ENCODE results near the gene SYNJ2BP. TPM values are rescaled to one million over a fixed set of nuclear protein-coding genes. Genes with fewer than 3 reads are reported as not detected.

The SYNJ2BP gene
- total RNA-seq, 2 donors from 2014 or later, result 24.1 to 24.8 TPM

GRCh38 chr14:70391493-70392391 is 25.1 kb downstream of the SYNJ2BP start:
- ATAC-seq (ENCODE audit: insufficient number of reproducible peaks, low FRiP score, low read depth) (no peak), DNase-seq (ENCODE audit: low spot score) (no peak)
- Histone ChIP-seq H3K4me1 (ENCODE audit: control insufficient read depth in 1 of 2, low read depth in 2 of 2) (no peaks in the 10 kb centered on the region), H3K27ac (no peak overlapping the region), H3K4me3 (no peak overlapping the region), H3K36me3 (no peaks in the 10 kb centered on the region), H3K9me3 (no peaks in the 10 kb centered on the region), H3K27me3 (replicated peaks; ENCODE audit: insufficient read depth) (no peaks in the 10 kb centered on the region)
- no peak for TF ChIP-seq CTCF (IDR thresholded peaks at IDR 0.05)

GRCh38 chr14:70382536-70382935 is 34.4 kb downstream of the SYNJ2BP start:
- H3K4me3 ChIP-seq, result no peak overlapping the region
- H3K36me3 ChIP-seq, result peaks cover 10% of the 10 kb centered on the region
- no peaks in the 10 kb centered on the region for H3K27me3 ChIP-seq (replicated peaks; ENCODE audit: insufficient read depth)
- H3K9me3 ChIP-seq, result no peaks in the 10 kb centered on the region
- H3K27ac ChIP-seq, result no peak overlapping the region
- H3K4me1 ChIP-seq (ENCODE audit: control insufficient read depth in 1 of 2, low read depth in 2 of 2), result no peaks in the 10 kb centered on the region
- no peak for TF ChIP-seq CTCF (IDR thresholded peaks at IDR 0.05)
- ATAC-seq (ENCODE audit: insufficient number of reproducible peaks, low FRiP score, low read depth) (no peak), DNase-seq (ENCODE audit: low spot score) (no peak)

GRCh38 chr14:70380824-70381223 is 36.1 kb downstream of the SYNJ2BP start:
- Histone ChIP-seq H3K27ac (no peak overlapping the region), H3K4me3 (no peak overlapping the region), H3K4me1 (ENCODE audit: control insufficient read depth in 1 of 2, low read depth in 2 of 2) (no peaks in the 10 kb centered on the region), H3K27me3 (replicated peaks; ENCODE audit: insufficient read depth) (no peaks in the 10 kb centered on the region), H3K36me3 (peaks cover 8% of the 10 kb centered on the region), H3K9me3 (no peaks in the 10 kb centered on the region)
- no peak for ATAC-seq (ENCODE audit: insufficient number of reproducible peaks, low FRiP score, low read depth)
- DNase-seq (ENCODE audit: low spot score), result no peak
- TF ChIP-seq CTCF (IDR thresholded peaks at IDR 0.05), result no peak

- ATAC-seq (ENCODE audit: insufficient number of reproducible peaks, low FRiP score, low read depth), result no peak
- peaks cover 13% of the 10 kb centered on the region for H3K36me3 ChIP-seq
- no peaks in the 10 kb centered on the region for H3K9me3 ChIP-seq
- H3K27me3 ChIP-seq (replicated peaks; ENCODE audit: insufficient read depth), result no peaks in the 10 kb centered on the region
- no peak for DNase-seq (ENCODE audit: low spot score)
- TF ChIP-seq CTCF (IDR thresholded peaks at IDR 0.05), result no peak
- H3K27ac ChIP-seq, result no peak overlapping the region
- no peaks in the 10 kb centered on the region for H3K4me1 ChIP-seq (ENCODE audit: control insufficient read depth in 1 of 2, low read depth in 2 of 2)
- H3K4me3 ChIP-seq, result no peak overlapping the region
These were observed 38.2 kb downstream of the SYNJ2BP start for GRCh38 chr14:70378696-70379095.

Other genes with a start within 250 kb of the SYNJ2BP start
- under 1 TPM; 0.49 to 0.95 TPM for gene SLC8A3, start 228.1 kb downstream of the SYNJ2BP start, total RNA-seq
- 10 to 100 TPM; 13.6 to 20.0 TPM for gene COX16, start 57.4 kb downstream of the SYNJ2BP start, total RNA-seq
- gene ADAM21, start 35.1 kb upstream of the SYNJ2BP start, total RNA-seq, result under 1 TPM in 1 of 2 donors, not detected in 1; 0.14 TPM
- 1 to 10 TPM; 1.9 to 3.5 TPM for gene ADAM20, start 117.9 kb upstream of the SYNJ2BP start, total RNA-seq
- 10 to 100 TPM; 16.5 to 50.7 TPM for gene MED6, start 183.6 kb upstream of the SYNJ2BP start, total RNA-seq
- 1 to 10 TPM; 2.0 to 4.7 TPM for gene TTC9, start 224.8 kb upstream of the SYNJ2BP start, total RNA-seq